Measurements from ENCODE around the gene ESYT3. TPM values are rescaled to one million over a fixed set of nuclear protein-coding genes. Genes with fewer than 3 reads are reported as not detected.
"Not testable (repeated sequence)": the region's sequence is repeated elsewhere in the genome, so short reads cannot be mapped to it uniquely, and the experiment has no call there.

The ESYT3 gene
- total RNA-seq, 1 donor from 2014 or later: not detected

GRCh38 chr3:138426211-138426610 lies 8.2 kb upstream of the ESYT3 start:
- Histone ChIP-seq H3K27me3 (no peaks in the 10 kb centered on the region), H3K27ac (no peak overlapping the region), H3K9me3 (no peaks in the 10 kb centered on the region), H3K36me3 (no peaks in the 10 kb centered on the region), H3K4me3 (no peak overlapping the region), H3K4me1 (no peaks in the 10 kb centered on the region)
- intact Hi-C loops (cut with DNase I): no loop called here
- TF ChIP-seq CTCF (IDR thresholded peaks at IDR 0.05): peak in 2 of 3 experiments; percentile 17 to 34
- DNase-seq (ENCODE audit: low spot score in 2 of 2): no peak

DNA sequence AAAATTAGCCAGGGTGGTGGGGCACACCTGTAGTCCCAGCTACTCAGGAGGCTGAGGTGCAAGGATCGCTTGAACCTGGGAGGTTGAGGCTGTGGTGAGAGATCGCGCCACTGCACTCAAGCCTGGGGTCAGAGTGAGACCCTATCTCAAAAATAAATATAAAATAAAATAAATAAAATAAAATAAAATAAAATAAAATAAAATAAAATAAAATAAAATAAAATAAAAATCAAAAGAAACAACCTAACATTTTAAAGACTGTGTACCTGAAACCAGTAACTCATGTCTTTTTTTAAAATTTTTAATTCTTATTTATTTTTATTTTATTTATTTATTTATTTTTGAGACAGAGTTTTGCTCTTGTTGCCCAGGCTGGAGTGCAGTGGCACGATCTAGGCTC lies 7.7 kb upstream of the ESYT3 start:
- H3K4me1 ChIP-seq; H3K4me3 ChIP-seq; H3K27ac ChIP-seq; intact Hi-C loops (cut with DNase I); H3K36me3 ChIP-seq; DNase-seq (ENCODE audit: low spot score in 2 of 2); H3K27me3 ChIP-seq; H3K9me3 ChIP-seq: not testable (repeated sequence)

- H3K4me3 ChIP-seq: no peak overlapping the region
- peaks cover 4 to 5% of the 10 kb centered on the region in 2 donors for H3K4me1 ChIP-seq
- TF ChIP-seq CTCF (IDR thresholded peaks at IDR 0.05): no peak
- no peaks in the 10 kb centered on the region for H3K27me3 ChIP-seq
- no peak overlapping the region for H3K27ac ChIP-seq
- H3K9me3 ChIP-seq: no peaks in the 10 kb centered on the region
- no peak for DNase-seq (ENCODE audit: low spot score in 2 of 2)
- H3K36me3 ChIP-seq: no peaks in the 10 kb centered on the region
- intact Hi-C loops (cut with DNase I): loop anchor here (10.0 kb wide), 1 partner anchor 165 kb away; the partner anchor contains the start of gene CEP70
Measured at GRCh38 chr3:138429665-138430064, 4.8 kb upstream of the ESYT3 start.

DNA sequence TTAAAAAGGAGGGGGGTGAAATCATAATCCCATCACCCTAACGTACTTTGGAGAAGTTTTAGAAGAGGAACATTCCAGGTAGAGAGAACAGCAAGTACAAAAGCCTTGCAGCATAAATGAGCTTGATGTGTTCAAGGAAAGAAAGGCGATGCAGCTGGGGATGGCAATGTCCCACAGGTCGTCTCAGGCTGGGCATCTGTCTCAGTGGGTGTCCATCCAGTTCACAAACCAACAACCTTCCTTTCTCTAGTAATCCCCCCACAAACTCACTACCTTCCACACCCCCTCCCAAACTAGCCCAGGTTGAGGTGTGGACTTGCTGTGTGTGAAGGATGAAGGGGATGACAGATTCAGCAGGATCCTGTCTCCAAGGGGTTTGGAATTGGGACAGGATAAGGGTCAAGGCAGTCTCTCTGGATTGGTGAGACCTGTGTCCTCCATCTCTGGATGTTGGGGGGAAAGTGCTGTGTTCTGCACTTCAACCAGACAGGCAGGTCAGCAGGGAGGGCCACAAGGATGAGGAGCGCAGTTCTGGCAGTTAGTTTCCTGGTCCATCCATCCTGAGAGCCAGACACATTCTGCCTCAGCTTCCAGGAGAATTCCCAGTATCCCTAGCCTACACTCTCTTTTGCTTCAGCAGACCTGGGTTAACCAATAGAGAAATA lies 1.7 kb upstream of the ESYT3 start:
- Histone ChIP-seq H3K4me3 (no peak overlapping the region), H3K36me3 (no peaks in the 10 kb centered on the region), H3K27ac (no peak overlapping the region), H3K4me1 (peaks cover 4 to 10% of the 10 kb centered on the region in 2 donors), H3K9me3 (no peaks in the 10 kb centered on the region), H3K27me3 (no peaks in the 10 kb centered on the region)
- TF ChIP-seq CTCF (IDR thresholded peaks at IDR 0.05): no peak
- intact Hi-C loops (cut with DNase I): loop anchor here (10.0 kb wide), 1 partner anchor 162 kb away; the partner anchor contains the start of gene CEP70
- DNase-seq (ENCODE audit: low spot score in 2 of 2): no peak

- TF ChIP-seq CTCF (IDR thresholded peaks at IDR 0.05): no peak
- H3K9me3 ChIP-seq: no peaks in the 10 kb centered on the region
- H3K27ac ChIP-seq: peak overlapping the region in 1 of 2 donors; percentile 36
- H3K36me3 ChIP-seq: no peaks in the 10 kb centered on the region
- intact Hi-C loops (cut with DNase I): loop anchor here (10.0 kb wide), 1 partner anchor 161 kb away; the partner anchor contains the start of gene CEP70
- H3K4me1 ChIP-seq: peaks cover 4 to 10% of the 10 kb centered on the region in 2 donors
- no peaks in the 10 kb centered on the region for H3K27me3 ChIP-seq
- peak overlapping the region; percentile 65 to 72 for H3K4me3 ChIP-seq
- no peak for DNase-seq (ENCODE audit: low spot score in 2 of 2)
Measured at GRCh38 chr3:138433892-138434275, 532 bp upstream of the ESYT3 start.

DNA sequence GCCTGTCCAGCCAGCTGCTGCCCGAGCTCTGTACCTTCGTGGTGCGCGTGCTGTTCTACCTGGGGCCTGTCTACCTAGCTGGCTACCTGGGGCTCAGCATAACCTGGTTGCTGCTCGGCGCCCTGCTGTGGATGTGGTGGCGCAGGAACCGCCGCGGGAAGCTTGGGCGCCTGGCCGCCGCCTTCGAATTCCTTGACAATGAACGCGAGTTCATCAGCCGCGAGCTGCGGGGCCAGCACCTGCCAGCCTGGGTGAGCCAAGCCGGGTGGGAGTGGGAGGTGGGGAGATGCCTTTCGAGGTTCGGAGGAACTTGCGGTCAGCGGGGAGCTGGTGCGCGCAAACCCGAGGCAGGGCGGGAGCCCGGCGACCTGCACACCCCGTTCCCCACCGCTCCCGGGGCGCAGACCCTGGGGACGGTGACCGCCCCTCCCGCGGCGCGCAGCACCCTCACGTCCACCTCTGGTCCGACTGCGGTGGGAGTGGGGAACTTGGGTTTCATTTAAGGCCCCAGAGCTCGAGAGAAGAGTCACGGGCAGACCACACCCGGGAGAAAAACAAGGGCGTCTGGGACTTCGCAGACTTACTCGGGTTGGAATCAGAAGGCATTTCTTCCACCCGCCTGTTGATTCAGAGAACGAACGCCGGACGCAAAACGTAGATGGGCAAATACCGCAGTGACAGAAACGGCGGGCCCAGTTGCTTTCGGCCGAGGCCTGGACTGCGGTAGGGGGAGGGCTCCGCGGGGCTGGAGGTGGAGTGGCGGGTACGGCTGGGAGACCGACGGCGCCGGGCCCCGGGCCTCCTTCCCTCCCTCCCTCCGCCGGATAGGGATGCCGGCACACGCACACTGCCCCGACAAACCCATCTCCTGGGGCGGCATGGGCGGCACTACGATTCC lies 708 bp downstream of the ESYT3 start:
- H3K4me1 ChIP-seq: peaks cover 4 to 10% of the 10 kb centered on the region in 2 donors
- H3K27ac ChIP-seq: no peak overlapping the region
- TF ChIP-seq CTCF (IDR thresholded peaks at IDR 0.05): no peak
- H3K9me3 ChIP-seq: no peaks in the 10 kb centered on the region
- no peaks in the 10 kb centered on the region for H3K36me3 ChIP-seq
- DNase-seq (ENCODE audit: low spot score in 2 of 2): no peak
- H3K27me3 ChIP-seq: no peaks in the 10 kb centered on the region
- H3K4me3 ChIP-seq: peak overlapping the region; percentile 65 to 72
- intact Hi-C loops (cut with DNase I): loop anchor here (10.0 kb wide), 1 partner anchor 160 kb away; the partner anchor contains the start of gene CEP70
